Germinal center (tissue), 1 donor: ENCODE data around the gene LRRIQ1.
"Not testable (repeated sequence)": the region's sequence is repeated elsewhere in the genome, so short reads cannot be mapped to it uniquely, and the experiment has no call there.

ENCODE experiments used
- DNase-seq: peaks from one replicate; pipeline ENCODE4 v3.0.0; 2012; ENCODE audit warnings: mixed read lengths, low spot score

LRRIQ1 gene

GRCh38 chr12:85203809-85204208 is 167.7 kb downstream of the LRRIQ1 start:
- not testable (repeated sequence) for DNase-seq

DNA sequence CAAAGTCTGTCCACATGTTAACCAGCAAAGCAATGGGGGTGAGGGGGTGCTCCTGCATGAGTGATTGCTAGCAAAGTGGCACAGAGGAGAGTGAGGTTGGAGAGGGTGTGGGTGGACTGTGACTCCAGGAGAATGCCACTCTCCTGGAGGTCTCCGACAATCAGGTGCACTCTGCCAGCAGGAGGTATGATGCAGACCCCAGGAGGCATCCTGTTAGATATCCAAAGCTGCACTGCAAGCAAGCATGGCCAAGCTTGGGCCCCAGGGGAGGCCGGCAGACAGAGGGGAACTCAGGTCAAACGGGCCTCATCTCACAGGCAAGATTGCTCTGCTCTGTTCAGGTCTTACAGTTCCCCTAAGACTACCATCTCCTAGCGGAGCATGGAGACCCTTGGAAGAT is 170.4 kb downstream of the LRRIQ1 start:
- no peak for DNase-seq

GRCh38 chr12:85224339-85224738 is 188.2 kb downstream of the LRRIQ1 start:
- DNase-seq, result not testable (repeated sequence)

DNA sequence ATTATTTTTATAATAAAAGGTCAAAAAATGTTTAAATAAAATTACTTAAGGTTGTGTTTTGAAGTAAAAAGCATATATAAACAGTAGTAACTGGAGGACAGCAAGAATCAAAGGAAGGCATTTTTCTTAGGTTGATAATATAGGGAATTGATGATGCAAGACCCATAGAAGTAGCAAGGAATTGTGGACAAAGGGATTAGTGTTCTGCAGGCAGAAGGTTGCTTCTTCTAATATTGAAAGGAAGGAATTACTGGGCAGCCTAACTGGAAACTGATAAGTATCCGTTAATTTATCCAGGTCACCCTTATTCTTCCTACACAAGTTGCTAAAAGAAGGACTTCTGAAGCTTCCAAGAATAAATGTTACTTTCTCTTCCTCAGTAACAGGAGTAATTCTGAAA is 189.3 kb downstream of the LRRIQ1 start:
- DNase-seq, result no peak

- no peak for DNase-seq
Observed at GRCh38 chr12:85237327-85237726, 201.2 kb downstream of the LRRIQ1 start.

- DNase-seq, result no peak
Observed at GRCh38 chr12:85244561-85244960, 208.4 kb downstream of the LRRIQ1 start.

DNA sequence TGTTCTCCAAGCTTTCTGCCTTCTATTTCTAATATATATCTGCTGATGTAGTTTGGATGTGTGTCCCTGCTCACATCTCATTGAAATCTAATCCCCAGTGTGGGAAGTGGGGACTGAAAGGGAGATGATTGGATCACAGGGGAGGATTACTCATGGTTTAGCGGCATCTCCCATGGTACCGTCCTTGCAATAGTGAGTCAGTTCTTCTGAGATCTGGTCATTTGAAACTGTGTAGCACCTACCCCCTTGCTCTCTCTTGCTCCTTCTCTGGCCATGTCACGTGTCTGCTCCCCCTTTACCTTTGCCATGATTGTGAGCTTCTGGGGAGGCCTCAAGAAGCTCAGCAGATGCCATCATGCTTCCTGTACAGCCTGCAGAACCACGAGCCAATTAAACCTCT is 217.7 kb downstream of the LRRIQ1 start:
- DNase-seq, result no peak

GRCh38 chr12:85257671-85258070 is 221.5 kb downstream of the LRRIQ1 start:
- no peak for DNase-seq

DNA sequence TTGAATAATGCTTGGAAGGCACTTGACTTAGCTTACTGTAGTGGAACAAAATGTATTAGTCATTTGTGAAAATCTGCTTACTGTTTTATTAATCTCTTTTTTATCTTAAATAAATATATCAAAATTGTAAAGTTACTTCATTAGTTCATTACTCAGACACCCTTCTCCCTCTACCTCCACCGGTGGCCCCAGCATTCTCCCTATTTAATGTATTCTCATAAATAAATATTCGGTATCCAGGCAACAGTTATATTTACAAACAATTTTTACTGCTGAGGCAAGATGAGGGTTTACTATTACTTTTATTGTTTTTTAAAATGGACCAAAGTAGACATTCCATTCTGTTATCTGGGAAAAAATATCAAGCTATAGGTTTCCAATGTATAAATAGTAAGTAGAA is 224.3 kb downstream of the LRRIQ1 start:
- DNase-seq, result no peak

DNA sequence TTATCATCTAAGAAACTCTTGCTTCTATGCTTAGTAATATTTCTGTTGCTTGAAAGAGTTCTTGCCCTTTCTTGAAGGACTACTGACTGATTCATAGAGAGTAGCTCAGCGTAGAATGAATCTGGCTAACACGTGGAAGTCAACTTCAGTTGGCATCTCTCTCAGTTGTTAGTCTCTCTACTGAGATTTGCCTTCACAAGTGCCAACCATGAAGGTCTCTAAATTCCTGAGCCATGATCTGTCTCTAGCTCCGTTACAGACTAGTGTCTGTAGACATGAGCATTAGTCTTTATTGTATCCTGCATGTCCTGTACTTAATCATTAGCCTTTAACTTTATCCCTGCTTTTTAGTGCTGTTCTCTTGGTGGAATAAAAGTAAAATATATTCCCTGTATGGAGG is 224.7 kb downstream of the LRRIQ1 start:
- no peak for DNase-seq

DNA sequence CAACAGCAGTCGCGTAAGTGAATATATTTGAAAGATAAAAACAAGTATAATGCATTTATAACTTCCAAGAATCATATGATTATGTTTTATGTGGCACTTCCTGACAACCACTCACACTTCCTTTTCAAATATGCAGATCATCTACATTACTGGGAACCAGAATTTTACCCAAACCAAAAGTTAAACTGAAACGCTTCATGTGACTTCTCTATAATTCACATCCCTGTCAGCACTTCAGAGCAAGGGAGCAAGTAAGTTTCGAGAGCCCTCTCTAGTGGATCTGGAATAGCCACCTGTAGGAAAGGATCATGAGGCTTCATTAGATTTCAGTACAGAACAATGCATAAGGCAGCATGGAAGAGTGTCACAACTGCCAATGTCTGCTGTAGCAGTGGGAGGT is 230.2 kb downstream of the LRRIQ1 start:
- DNase-seq, result no peak

- DNase-seq, result no peak
Observed at GRCh38 chr12:85273381-85274314, 237.5 kb downstream of the LRRIQ1 start.

- DNase-seq, result no peak
Observed at GRCh38 chr12:85274315-85274651, 238.1 kb downstream of the LRRIQ1 start.

GRCh38 chr12:85275374-85275773 is 239.2 kb downstream of the LRRIQ1 start:
- DNase-seq, result no peak

- no peak for DNase-seq
Observed at GRCh38 chr12:85277191-85277590, 241.0 kb downstream of the LRRIQ1 start.

DNA sequence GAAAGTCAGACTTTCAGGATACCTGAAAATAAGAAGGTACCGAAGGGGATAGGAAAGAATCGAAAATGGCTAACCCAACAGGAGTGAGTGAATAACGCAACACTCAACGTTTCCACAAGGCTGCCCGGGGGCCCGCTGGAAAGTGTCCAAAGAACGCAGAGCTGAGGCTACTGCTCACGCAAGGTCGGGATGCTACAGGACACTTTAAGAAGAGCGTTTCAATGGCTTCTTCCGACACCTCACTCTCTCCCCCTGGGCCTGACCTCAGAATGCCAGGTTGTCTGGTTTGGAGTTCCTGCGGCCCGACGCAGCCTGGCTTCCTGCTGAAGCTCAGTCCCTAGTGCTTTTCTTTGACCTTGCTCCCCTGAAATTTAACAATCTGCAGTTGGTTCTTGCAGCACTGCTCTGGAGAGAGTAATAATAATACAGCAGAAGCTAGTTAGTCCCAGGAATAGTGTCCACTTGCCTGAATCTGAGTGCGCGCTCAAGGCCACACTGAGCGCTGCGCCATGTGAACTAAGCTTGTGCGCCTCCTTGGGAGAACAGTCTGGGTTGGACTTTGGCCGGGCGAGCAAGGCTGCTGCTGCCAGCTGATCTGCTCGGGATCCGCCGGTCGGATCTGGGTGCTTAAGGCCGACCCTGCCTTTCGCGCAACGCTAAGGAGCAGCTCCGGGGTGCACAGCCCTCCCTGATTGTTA is 241.9 kb downstream of the LRRIQ1 start:
- no peak for DNase-seq

- DNase-seq, result no peak
Observed at GRCh38 chr12:85278598-85279448, 242.7 kb downstream of the LRRIQ1 start.

- DNase-seq, result no peak
Observed at GRCh38 chr12:85279449-85280164, 243.5 kb downstream of the LRRIQ1 start.

- DNase-seq, result no peak
Observed at GRCh38 chr12:85280165-85280983, 244.2 kb downstream of the LRRIQ1 start, which contains the start of gene ALX1. Gene ALX1, plus strand, starts transcription at chr12:85280220. Its CDS starts 42 bp downstream, at chr12:85280262.

DNA sequence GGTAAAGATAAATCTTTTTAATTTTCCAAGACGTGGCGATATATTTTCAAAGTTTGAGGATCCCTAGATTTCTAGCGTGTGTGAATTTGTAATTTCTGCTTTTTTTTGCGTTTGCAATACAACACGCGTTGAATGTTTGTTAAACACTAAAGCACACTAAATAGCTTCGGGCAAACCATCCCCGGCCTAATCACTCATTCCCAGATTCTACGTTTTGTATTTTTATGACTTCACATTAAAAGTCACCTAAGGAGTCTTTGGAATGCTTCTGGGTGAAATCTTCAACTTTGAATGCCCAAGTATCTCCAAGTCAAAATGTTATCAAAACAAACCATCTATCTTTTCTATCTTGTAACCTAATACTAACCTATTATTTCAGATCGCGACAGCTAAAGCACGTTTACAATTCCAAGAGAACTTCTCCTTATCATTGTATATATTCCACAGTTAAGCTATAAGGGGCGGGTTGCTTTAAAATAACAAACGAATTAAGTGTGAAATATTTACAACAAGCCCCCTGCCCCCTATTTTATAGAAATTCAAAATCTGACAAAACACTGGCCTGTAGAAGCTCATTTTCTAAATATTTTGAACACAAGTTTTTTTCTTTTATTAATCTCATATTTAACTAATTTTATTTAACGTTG is 245.0 kb downstream of the LRRIQ1 start:
- DNase-seq, result no peak
